ENCODE results near the gene AGPAT1.

The AGPAT1 gene

DNA sequence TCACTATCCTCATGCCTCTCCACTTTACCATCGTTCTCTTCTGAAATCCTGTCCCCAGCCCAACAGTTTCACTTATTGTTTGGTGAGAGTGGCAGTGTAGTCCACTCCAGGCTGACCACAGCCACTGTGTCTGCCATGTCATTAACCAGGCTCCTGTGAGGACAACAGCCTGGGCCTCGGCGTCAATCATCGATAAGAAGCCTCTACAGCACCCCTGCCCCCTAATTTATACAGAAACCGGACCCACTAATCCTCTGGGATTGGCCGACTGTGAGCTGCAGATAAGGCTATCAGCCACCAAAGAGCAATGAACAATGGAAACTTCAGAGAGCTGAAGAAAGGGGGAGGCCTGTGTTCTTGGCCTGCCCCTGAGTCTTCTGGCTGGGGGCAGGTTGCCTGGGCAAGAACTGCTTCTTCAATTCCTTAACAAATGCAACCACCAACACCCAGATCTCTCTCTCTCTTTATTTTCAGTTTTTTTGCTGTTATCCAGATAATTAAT is 8.1 kb downstream of the AGPAT1 start:
- Histone ChIP-seq H3K4me3 (ENCODE audit: low read length) (no peak overlapping the region), H3K36me3 (ENCODE audit: insufficient read depth, low read length) (peaks cover 56% of the 10 kb centered on the region), H3K9me3 (ENCODE audit: low read length) (no peaks in the 10 kb centered on the region), H2AFZ (ENCODE audit: low read depth, low read length) (no peak overlapping the region), H3K4me1 (ENCODE audit: insufficient read depth, low read length) (peaks cover 10% of the 10 kb centered on the region), H3K27me3 (ENCODE audit: insufficient read depth, low read length) (no peaks in the 10 kb centered on the region)

DNA sequence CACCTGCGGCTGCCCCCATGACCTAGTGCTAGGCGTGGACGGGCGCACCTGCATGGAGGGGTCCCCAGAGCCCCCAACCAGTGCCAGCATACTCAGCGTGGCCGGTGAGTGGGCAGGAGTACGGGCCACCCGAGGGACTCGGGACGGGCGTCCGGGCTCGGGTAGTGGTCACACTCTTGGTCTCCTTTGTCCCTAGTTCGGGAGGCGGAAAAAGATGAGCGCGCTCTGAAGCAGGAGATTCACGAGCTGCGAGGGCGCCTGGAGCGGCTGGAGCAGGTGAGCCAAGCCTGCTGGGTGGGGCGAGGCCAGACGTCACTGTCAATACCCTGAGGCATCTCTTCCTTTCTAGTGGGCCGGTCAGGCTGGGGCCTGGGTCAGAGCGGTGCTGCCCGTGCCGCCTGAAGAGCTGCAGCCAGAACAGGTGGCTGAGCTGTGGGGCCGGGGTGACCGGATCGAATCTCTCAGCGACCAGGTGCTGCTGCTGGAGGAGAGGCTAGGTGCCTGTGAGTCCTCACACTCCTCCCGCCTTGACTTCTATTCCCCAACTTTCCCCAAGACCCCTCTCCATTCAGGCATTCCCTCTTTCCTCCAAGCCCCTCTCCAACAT is 8.6 kb downstream of the AGPAT1 start:
- Histone ChIP-seq H3K9me3 (ENCODE audit: low read length) (no peaks in the 10 kb centered on the region), H2AFZ (ENCODE audit: low read depth, low read length) (no peak overlapping the region), H3K4me3 (ENCODE audit: low read length) (no peak overlapping the region), H3K4me1 (ENCODE audit: insufficient read depth, low read length) (peaks cover 10% of the 10 kb centered on the region), H3K36me3 (ENCODE audit: insufficient read depth, low read length) (peaks cover 62% of the 10 kb centered on the region), H3K27me3 (ENCODE audit: insufficient read depth, low read length) (no peaks in the 10 kb centered on the region)

DNA sequence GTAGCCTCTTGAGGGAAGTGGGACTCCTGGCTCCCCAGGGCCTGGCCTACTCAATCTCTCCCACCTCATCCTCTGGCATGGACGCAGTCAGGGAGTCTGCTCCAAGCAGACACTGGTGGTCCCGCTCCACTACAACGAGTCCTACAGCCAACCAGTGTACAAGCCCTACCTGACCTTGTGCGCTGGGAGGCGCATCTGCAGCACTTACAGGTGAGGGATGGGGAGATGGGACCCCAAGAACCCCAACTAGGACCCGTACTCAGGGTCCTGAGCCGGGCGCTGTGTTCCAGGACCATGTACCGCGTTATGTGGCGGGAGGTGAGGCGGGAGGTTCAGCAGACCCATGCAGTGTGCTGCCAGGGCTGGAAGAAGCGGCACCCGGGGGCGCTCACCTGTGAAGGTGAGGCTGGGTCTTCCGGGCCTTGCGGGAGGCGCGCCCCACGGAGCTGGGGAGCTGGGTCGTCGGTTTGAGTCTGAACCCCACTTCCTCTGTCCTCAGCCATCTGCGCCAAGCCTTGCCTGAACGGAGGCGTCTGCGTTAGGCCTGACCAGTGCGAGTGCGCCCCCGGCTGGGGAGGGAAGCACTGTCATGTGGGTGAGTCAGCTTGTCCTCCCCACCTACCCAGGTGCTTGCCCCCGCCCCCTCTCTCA is 9.3 kb downstream of the AGPAT1 start:
- Histone ChIP-seq H3K4me3 (ENCODE audit: low read length) (no peak overlapping the region), H2AFZ (ENCODE audit: low read depth, low read length) (no peak overlapping the region), H3K9me3 (ENCODE audit: low read length) (no peaks in the 10 kb centered on the region), H3K27me3 (ENCODE audit: insufficient read depth, low read length) (no peaks in the 10 kb centered on the region), H3K4me1 (ENCODE audit: insufficient read depth, low read length) (peaks cover 10% of the 10 kb centered on the region), H3K36me3 (ENCODE audit: insufficient read depth, low read length) (peaks cover 63% of the 10 kb centered on the region)

DNA sequence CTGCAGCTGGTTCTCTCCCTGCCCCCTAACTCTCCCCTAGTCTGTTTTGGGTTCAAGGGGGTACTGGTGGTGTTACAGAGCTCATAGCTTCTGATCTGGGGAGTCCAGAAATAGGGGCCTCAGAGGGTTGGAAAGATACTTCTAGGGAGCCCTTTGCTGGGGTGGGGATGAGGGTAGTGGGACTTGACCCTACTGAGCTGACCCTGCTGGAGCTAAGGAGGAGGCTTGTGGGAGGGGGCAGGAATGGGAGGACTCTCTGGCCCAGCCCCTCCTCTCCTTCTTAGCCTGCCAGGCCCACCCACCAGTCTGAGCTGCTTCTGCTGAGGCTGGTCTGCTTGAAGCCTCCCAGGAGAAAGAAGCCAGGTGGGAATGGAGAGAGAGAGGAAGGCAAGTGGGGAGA is 11.6 kb downstream of the AGPAT1 start, which contains the start of gene EGFL8:
TSS of gene EGFL8 (plus strand) at position 301 of the 400 bp plus-strand sequence. CDS start 1,571 bp downstream, outside the sequence.
- Histone ChIP-seq H3K27me3 (ENCODE audit: insufficient read depth, low read length) (no peaks in the 10 kb centered on the region), H2AFZ (ENCODE audit: low read depth, low read length) (no peak within 1 kb of the TSS), H3K9me3 (ENCODE audit: low read length) (no peaks in the 10 kb centered on the region), H3K4me1 (ENCODE audit: insufficient read depth, low read length) (peaks cover 10% of the 10 kb centered on the region), H3K4me3 (ENCODE audit: low read length) (no peak within 1 kb of the TSS), H3K36me3 (ENCODE audit: insufficient read depth, low read length) (peaks cover 43% of the 10 kb centered on the region)

GRCh38 chr6:32163559-32164258 is 12.2 kb downstream of the AGPAT1 start:
- H3K27me3 ChIP-seq (ENCODE audit: insufficient read depth, low read length): no peaks in the 10 kb centered on the region

GRCh38 chr6:32158052-32158451 is 17.8 kb downstream of the AGPAT1 start:
- no peaks in the 10 kb centered on the region for H3K9me3 ChIP-seq (ENCODE audit: low read length)
- peaks cover 13% of the 10 kb centered on the region for H3K4me1 ChIP-seq (ENCODE audit: insufficient read depth, low read length)
- no peaks in the 10 kb centered on the region for H3K27me3 ChIP-seq (ENCODE audit: insufficient read depth, low read length)
- H3K36me3 ChIP-seq (ENCODE audit: insufficient read depth, low read length): peaks cover 39% of the 10 kb centered on the region
- H3K4me3 ChIP-seq (ENCODE audit: low read length): no peak overlapping the region
- no peak overlapping the region for H2AFZ ChIP-seq (ENCODE audit: low read depth, low read length)

More at GRCh38 chr6:32163559-32164258, 12.2 kb downstream of the AGPAT1 start:
- Histone ChIP-seq H3K36me3 (ENCODE audit: insufficient read depth, low read length) (peaks cover 41% of the 10 kb centered on the region), H3K4me3 (ENCODE audit: low read length) (no peak overlapping the region), H3K9me3 (ENCODE audit: low read length) (no peaks in the 10 kb centered on the region), H2AFZ (ENCODE audit: low read depth, low read length) (no peak overlapping the region), H3K4me1 (ENCODE audit: insufficient read depth, low read length) (peaks cover 10% of the 10 kb centered on the region)

- Histone ChIP-seq H2AFZ (ENCODE audit: low read depth, low read length) (no peak overlapping the region), H3K4me3 (ENCODE audit: low read length) (no peak overlapping the region), H3K9me3 (ENCODE audit: low read length) (no peaks in the 10 kb centered on the region), H3K4me1 (ENCODE audit: insufficient read depth, low read length) (peaks cover 24% of the 10 kb centered on the region), H3K36me3 (ENCODE audit: insufficient read depth, low read length) (peaks cover 31% of the 10 kb centered on the region), H3K27me3 (ENCODE audit: insufficient read depth, low read length) (no peaks in the 10 kb centered on the region)
Observed at GRCh38 chr6:32156891-32157290, 19.0 kb downstream of the AGPAT1 start.

DNA sequence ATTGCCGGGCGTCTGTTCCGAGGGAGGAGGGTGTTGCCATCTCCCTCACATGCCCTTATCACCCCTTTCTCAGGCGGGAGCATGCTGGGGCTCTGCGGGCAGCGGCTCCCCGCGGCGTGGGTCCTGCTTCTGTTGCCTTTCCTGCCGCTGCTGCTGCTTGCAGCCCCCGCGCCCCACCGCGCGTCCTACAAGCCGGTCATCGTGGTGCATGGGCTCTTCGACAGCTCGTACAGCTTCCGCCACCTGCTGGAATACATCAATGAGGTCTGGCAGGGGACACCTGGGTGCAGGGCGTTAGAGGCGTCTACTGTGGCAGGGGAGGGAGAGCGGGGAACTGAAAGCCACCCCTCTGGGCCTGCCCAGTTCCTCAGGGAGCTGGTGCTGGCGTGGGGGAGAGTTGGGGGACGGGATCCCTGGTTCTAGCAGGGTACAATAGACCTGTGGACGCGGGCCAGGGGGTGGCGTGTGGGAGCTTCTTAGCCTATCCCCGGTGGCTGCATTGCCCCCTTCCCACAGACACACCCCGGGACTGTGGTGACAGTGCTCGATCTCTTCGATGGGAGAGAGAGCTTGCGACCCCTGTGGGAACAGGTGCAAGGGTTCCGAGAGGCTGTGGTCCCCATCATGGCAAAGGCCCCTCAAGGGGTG is 21.2 kb downstream of the AGPAT1 start:
- peak overlapping the region; percentile 51 for H2AFZ ChIP-seq (ENCODE audit: low read depth, low read length)
- peaks cover 29% of the 10 kb centered on the region for H3K36me3 ChIP-seq (ENCODE audit: insufficient read depth, low read length)
- H3K4me3 ChIP-seq (ENCODE audit: low read length): peak overlapping the region; percentile 76
- H3K27me3 ChIP-seq (ENCODE audit: insufficient read depth, low read length): no peaks in the 10 kb centered on the region
- no peaks in the 10 kb centered on the region for H3K9me3 ChIP-seq (ENCODE audit: low read length)
- H3K4me1 ChIP-seq (ENCODE audit: insufficient read depth, low read length): peaks cover 29% of the 10 kb centered on the region

DNA sequence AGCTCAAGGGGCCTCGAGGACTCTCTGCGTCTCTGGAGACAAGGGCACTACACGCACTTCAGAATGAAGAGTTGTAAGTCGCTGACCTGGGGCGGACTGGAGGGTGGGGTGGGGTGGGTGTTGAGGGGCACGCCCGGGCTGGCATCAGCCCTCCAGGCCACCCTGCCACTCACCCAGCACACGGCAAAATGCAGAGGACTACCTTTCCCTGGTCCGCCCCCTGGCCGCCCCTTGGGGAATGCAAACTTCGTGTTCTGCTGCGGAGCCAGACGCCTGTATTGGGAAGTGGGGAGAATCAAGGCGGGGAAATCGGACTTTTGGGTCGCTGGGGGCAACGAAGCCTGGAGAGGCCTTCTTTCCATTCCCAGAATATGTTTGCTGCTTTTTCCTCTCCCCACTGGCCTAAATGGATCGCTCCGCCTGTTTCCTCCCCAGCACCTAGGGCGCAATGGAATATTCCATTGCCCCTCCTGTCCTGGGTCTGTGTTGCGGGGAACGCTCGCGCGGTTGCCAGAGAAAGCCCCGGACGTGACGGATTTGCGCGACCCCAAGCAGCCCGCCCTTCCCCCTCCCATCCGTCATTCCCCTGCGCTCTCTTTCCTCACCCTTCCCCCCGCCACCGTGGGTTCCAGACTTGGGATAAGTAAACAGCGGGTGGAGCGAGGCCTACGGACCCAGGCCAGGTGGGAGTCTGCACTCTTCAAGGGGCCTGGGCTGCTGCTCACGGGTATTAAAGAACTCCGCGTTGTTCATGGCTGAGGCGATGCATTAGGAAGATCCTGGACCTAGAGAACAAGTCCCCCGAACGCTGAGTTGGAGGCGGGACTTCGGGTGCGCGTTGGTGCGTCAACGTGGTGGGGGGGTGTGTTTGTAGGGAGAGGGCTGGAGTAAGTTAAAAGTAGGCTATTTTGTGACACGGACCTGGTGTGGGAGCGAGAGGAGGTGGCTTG is 22.0 kb downstream of the AGPAT1 start, which contains the start of gene PPT2:
TSS of gene PPT2 (plus strand) at position 578 of the 950 bp plus-strand sequence. CDS start 454 bp downstream, outside the sequence.
- Histone ChIP-seq H2AFZ (ENCODE audit: low read depth, low read length) (peak within 1 kb of the TSS; percentile 51), H3K9me3 (ENCODE audit: low read length) (no peaks in the 10 kb centered on the region)

DNA sequence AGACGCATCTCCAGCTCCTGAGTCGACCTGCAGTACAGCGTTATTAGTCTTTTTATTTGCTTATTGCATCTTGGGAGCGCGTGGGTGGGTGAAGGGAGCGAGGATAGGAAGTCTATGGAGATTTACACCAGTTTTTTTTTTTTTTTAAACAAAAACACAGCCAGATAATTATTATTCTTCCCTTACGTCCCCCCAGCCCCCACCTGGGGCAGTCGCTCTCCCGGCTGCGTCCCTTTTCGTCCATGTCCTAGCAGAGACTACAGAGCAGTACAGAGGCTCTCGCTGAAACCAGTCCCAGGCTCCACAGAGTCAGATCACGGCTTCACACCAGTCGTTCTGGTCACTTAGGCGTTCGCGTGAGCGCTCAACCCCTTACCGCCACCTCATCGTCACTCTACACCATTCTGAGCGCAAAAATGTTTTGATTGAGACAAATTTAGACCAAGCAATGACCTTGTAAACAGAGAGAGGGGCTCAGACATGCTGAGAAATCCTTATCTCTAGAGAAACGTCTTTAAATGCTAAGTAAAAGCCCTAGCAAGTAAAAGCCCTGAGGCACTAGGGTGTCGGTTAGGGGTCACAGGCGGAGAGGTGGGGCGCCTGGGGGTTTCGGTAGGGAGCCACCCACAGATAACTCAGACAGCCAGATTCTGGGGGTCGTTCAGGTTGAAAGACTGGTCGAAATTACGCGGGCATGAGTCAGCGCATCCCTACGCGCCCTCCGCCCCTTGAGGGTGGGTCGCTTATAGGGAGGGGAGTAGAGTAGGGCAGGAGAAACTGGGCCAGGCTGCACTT is 22.9 kb downstream of the AGPAT1 start:
- Histone ChIP-seq H3K36me3 (ENCODE audit: insufficient read depth, low read length) (peaks cover 18% of the 10 kb centered on the region), H3K27me3 (ENCODE audit: insufficient read depth, low read length) (no peaks in the 10 kb centered on the region), H2AFZ (ENCODE audit: low read depth, low read length) (peak overlapping the region; percentile 51), H3K4me3 (ENCODE audit: low read length) (peak overlapping the region; percentile 76), H3K9me3 (ENCODE audit: low read length) (no peaks in the 10 kb centered on the region), H3K4me1 (ENCODE audit: insufficient read depth, low read length) (peaks cover 29% of the 10 kb centered on the region)

More for the DNA sequence above, 22.0 kb downstream of the AGPAT1 start, which contains the start of gene PPT2:
- H3K4me3 ChIP-seq (ENCODE audit: low read length): peak within 1 kb of the TSS; percentile 76
- peaks cover 29% of the 10 kb centered on the region for H3K4me1 ChIP-seq (ENCODE audit: insufficient read depth, low read length)
- H3K27me3 ChIP-seq (ENCODE audit: insufficient read depth, low read length): no peaks in the 10 kb centered on the region
- peaks cover 27% of the 10 kb centered on the region for H3K36me3 ChIP-seq (ENCODE audit: insufficient read depth, low read length)

- Histone ChIP-seq H2AFZ (ENCODE audit: low read depth, low read length) (peak within 1 kb of the TSS; percentile 51), H3K27me3 (ENCODE audit: insufficient read depth, low read length) (no peaks in the 10 kb centered on the region), H3K4me1 (ENCODE audit: insufficient read depth, low read length) (peaks cover 29% of the 10 kb centered on the region), H3K9me3 (ENCODE audit: low read length) (no peaks in the 10 kb centered on the region), H3K36me3 (ENCODE audit: insufficient read depth, low read length) (peaks cover 11% of the 10 kb centered on the region), H3K4me3 (ENCODE audit: low read length) (peak within 1 kb of the TSS; percentile 76)
Observed at GRCh38 chr6:32151863-32152768, 23.8 kb downstream of the AGPAT1 start, which contains the start of gene PRRT1. Gene PRRT1 (minus strand): TSS chr6:32151939. CDS start chr6:32151827, 112 bp downstream.
